PC-3 (cell line): Measurements from ENCODE around the gene SLC44A1.

ENCODE experiments used
- CTCF ChIP-seq: fragments of 300-600 bp; sonication (generic); conservative IDR thresholded peaks from 2 replicates; pipeline ENCODE4 v1.5.1; 2017; ENCODE audit warnings: antibody characterized with exemption, low read depth, mild to moderate bottlenecking, low read length
- EZH2 ChIP-seq: fragments of 300-600 bp; sonication (generic); IDR thresholded peaks from one replicate; pipeline ENCODE4 v1.6.1; 2017; ENCODE audit warnings: antibody characterized with exemption, mild to moderate bottlenecking, low read length; ENCODE audit not compliant: unreplicated experiment
- EZH2phosphoT487 ChIP-seq: fragments of 300-600 bp; sonication (generic); IDR thresholded peaks from 2 replicates; pipeline ENCODE4 v1.6.1; 2018; ENCODE audit warnings: mild to moderate bottlenecking, antibody characterized with exemption, low read length, borderline replicate concordance

DNA sequence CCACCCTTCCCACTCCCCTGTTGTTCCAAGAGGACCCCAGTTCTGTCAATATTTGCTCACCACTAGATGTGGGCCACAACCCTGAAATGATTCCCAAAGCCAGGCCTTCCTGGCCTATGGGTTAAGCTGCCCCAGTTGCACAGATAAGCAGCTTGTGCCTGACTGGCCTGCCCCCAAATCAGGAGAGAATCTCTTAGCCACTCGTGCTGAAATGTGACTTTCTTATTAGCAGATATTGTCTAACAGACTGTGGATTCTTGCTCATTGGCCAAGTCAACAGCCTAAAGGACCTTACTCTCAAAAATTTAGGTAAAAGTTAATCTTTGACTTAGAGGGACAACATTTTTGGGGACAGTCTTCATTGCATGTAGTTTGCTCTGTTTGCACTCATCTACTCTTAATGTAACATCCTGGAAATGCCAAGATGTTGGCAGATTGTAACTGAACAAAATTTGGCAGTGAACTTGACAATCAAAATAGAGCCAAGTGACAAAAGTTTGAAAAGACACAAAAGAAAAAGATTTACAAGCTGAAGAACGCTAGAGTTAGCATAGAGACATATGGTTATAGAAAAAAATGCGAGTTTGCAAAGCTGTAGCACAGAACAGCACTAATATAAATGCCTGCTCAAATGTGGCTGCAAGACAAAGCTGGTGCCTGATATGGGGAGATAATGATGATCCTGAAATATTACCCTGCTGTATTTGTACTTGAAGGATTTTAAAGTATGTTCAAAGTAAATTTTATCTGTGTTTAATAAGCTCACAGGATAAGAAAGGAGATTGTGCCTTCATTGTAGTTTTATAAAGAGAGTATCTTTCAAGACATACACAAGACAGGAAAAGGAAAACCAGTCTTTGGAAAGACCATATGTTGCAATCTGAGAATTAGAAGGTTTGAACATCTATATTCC, 174.4 kb downstream of the SLC44A1 start:
- no peak for TF ChIP-seq CTCF
- no peak for TF ChIP-seq EZH2
- no peak for TF ChIP-seq EZH2phosphoT487
